SW480 (cell line): ENCODE measurements around the gene RNF114.

ENCODE experiments used
- DNase-seq: peaks from one replicate; pipeline ENCODE4 v3.0.0-alpha.2; 2016; ENCODE audit warnings: low spot score

Gene RNF114

DNA sequence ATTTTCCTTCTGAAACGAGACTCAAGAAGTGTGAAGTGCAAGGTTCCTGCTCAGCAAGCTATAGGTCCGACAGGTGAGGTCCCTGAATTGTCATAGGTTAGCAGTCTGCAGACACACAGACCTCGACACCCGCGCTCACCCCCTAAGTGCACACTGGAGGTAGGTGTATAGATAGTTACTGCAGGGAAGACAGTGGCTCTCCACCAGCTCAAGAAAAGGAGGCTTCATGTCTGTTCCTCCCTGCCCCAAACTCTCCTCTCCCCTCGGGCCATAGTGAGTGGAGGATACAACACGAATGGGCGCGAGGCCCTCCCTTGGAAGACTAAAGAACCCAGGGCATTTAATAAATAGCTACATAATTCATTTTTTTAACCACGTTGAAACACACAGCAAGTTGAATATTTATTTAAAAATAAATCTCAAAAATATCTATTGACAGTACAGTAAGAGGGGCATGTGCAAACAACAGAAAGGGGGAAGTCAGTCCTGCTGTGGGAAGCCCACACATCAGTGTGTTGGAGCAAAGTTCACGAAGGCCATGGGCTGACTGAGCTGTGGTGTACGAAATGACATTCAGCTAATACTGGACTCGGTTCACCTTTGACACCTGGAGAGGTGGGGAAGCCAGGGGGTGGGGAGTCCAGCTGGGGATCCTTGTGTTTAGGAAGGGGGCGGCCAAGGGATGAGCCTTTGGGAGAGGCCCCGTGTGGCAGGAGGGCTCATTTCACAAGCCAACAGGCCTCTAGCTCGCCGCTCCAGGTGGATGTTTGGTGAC, 31.6 kb upstream of the RNF114 start:
- no peak for DNase-seq

- no peak for DNase-seq
Measured at GRCh38 chr20:49905415-49906091, 30.6 kb upstream of the RNF114 start.

- DNase-seq = no peak
Measured at GRCh38 chr20:49906101-49906604, 30.0 kb upstream of the RNF114 start.

DNA sequence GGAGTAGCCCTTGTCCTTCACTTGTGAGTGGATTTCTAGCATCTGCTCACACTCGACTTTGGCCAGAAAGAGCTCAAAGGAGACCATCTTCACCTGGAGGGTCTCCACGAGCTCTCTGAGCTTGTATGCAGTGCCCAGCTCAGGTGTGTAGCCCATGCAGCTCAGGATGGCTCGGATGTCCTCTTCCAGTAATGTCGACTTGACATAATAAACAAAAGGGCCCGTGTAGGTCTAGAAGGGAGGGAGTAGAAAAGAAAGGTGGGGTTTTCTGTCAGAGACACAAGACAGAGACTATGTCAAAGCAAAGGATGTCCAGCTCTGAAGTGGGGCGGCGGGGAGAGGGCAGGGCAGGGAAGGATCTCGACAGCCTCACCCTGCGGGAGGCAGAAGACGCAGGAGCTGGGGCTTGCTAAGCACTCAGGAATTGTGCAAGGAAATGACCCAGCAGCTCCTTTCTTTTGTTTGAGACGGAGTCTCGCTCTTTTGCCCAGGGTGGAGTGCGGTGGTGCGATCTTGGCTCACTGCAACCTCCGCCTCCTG, 29.5 kb upstream of the RNF114 start:
- DNase-seq = no peak

GRCh38 chr20:49907405-49908257, 28.6 kb upstream of the RNF114 start:
- DNase-seq = no peak

- no peak for DNase-seq
Measured at GRCh38 chr20:49908258-49908565, 28.0 kb upstream of the RNF114 start.

GRCh38 chr20:49909499-49910339, 26.5 kb upstream of the RNF114 start:
- DNase-seq = no peak

DNA sequence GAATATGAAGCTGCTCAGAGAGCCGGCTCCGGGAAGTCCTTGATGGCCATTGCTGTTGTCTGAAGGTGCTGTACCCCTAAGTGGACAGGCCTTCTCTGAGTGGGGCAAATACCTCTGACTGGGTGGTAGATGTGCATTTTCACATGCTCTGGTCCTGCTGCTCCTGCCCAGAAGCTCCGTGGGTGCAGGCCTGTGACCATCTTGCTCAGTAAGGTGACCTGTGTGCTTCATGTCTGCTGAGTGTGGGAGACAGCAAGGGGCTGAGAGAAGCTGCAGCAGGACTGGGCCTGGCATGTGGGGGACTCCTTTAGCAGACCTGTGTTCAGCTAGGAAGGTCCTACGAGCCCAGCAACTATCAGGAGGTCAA, 25.9 kb upstream of the RNF114 start:
- no peak for DNase-seq

DNA sequence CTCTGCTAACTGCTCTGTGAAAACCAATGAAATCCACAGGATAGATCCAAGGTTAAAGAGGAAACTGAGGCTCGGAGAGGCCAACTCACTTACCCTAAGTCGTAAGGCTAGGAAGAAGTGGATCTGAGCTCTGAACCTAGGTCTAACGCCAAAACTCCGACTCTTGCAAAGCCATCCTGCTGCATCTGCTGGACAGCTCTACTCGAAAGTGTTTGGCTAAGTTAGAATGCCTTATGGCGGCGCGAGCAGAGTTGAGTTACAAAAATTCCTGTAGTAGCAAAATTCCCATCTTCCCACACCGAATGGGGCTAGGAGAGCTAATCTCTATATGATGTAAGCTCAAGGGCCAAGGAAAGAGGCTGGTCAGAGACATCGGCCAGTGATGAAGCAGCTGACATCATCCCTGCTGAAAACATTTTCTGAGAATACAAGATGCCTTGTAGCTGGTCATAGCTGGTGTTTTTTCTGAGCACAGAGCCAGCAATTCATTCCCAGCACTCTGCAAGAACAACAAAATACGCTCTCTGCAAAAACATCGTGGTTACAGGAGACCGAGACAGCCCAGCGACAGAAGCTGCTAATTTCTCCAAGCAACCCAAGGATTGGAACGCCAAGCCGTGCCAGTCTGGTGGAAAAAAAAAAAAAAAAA, 22.7 kb upstream of the RNF114 start:
- no peak for DNase-seq

GRCh38 chr20:49914310-49915117, 21.7 kb upstream of the RNF114 start:
- no peak for DNase-seq

- no peak for DNase-seq
Measured at GRCh38 chr20:49915118-49915379, 21.1 kb upstream of the RNF114 start.

DNA sequence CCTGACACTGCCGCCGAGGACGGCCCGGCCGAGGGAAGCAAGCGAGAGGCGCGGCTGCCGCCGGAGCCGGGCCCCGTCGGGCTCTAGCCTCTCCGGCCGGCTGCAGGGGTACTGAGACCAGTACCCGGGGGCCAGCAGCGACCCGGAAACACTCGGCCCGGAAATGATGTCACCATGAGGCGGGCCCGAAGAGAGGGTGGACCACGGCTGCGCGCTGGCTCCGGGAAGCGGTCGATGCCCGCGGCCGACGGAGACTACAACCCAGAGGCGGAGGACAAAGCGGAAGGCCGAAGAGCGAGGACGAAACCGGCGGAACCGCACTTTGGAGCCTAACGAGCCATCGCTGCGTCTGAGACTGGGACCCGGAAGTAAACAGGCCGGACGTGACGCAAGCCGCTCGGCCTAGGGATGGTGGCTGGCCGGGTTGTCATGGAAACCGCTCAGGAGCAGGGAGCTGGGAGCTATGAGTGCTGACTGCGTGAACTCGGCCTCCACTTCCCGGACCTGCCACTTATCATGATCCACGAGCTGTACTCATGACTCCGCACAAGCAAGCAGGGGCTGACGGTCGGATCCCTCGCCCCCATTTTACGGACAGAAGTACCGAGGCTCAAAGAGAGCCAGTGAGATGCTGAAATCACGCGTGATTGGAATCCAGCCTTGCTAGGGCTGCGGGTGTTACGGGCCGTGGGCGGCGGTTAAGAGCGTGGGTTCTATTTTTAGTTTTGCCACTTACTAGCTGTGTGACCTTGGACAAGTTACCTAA, 20.6 kb upstream of the RNF114 start, which contains the start of gene SPATA2:
Gene SPATA2 (minus strand): TSS at position 150 of the 766 bp plus-strand sequence. CDS start 7,039 bp downstream, outside the sequence.
- DNase-seq = peak; percentile 97

DNA sequence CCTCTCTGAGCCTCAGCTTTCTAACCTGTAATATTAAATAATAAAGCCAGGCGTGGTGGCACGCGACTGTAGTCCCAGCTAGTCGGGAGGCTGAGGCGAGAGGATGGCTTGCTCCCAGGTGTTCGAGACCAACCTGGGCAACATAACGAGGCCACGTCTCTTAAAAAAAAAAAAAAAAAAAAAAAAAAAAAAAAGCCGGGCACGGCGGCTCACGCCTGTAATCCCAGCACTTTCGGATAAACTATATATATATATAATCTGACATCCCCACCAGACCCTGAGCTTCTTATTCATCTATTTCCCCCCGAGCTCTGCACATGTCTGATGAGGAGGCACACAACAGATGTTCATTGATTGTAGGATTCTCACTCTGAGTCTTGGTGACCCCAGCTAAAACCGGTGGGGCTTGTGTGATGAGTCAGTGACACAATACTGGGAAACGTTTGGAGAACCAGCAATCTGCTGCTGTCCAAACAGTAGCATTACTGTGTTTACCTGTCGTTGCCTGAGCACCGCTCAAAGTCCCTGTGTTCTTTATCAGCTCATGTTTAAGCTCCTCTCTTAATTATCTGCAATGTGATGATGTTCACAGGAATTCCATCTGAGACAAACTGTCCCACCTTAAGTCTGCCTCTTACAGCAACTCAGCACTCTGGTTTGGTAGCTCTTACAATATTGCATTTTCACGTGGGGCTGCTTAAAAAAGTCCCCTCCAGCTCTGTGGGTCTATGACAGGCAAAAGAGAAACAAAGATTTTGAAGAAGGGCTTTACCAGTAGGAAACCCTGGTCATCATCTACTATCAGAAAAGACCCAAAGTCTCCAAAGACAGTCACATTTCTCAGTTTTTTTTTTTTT, 19.8 kb upstream of the RNF114 start:
- peak; percentile 83 for DNase-seq

DNA sequence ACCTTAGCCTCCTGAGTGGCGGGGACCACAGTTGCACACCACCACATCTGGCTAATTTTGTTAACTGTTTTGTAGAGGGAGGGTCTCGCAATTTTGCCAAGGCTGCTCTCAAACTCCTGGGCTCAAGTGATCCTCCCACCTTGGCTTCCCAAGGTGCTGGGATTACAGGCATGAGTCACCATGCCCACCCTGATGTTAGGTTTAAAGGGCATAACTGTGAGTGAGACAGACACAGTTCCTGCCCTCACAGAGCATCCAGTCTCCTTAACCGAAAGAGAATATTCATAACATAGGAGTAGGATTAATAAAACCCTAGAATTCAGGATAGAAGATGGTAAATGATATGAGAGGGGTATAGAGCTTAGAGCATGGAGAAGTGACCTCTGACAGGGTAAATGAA, 17.8 kb upstream of the RNF114 start:
- DNase-seq = no peak

DNA sequence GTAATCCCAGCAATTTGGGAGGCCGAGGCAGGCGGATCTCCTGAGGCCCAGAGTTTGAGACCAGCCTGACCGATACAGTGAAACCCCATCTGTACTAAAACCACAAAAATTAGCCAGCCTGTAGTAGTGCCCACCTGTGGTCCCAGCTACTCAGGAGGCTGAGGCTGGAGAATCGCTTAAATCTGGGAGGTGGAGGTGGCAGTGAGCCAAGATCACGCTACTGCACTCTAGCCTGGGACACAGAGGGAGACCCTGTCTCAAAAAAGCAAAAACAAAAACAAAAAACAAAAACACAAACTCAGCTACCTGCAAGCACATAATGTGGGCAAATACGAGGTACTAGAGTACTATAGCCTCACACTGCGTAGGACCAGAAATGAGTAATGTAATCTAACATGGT, 17.2 kb upstream of the RNF114 start:
- no peak for DNase-seq

GRCh38 chr20:49919461-49919860, 16.7 kb upstream of the RNF114 start:
- DNase-seq = no peak

DNA sequence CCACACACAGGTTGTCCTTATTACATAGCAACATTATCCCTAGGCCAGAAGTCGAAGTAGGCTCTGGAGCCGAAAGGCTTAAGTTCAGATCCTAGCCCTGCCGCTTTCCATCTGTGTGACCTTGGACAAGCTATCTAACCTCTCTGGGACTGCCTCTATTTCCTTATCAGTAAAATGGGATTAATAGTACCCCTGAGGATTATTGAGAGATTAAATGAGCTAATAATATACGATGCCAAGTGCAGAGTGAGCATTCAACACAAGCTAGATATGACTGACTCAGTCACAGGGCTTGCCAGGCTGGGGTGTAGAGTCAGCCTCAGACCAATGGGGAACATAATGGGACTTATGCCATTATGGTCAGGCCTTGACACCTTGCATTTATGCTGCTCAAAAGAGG, 11.9 kb upstream of the RNF114 start:
- DNase-seq = no peak

DNA sequence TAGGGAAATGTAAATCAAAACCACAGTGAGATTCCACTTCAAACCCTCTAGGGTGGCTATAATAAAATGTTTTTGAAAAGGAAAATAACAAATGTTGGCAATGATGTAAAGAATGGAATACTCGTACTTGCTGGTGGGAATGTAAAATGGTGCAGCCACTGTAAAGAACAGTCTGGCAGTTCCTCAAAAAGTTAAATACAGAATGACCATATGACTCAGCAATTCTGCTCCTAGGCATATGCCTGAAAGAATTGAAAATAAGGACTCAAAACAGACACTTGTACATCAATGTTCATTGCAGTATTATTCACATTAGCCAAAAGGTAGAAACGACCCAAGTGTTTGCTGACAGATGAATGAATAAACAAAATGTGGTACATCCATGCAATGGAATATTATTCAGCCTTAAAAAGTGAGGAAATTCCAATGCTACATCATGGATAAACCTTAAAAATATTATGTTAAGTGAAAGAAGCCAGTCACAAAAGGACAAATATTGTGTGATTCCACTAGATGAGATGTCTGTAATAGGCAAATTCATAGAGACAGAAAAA, 10.2 kb upstream of the RNF114 start:
- DNase-seq = no peak
